Hepatocyte (in vitro differentiated cells): Measurements from ENCODE around the gene NAPA. TPM values are rescaled to one million over a fixed set of nuclear protein-coding genes. Genes with fewer than 3 reads are reported as not detected.

ENCODE experiments used
- DNase-seq: peaks from one replicate; pipeline ENCODE4 v3.0.0-alpha.2; 2016; ENCODE audit warnings: low spot score
- H2AFZ ChIP-seq: fragments of 200-600 bp; sonication (generic); 2 replicates; pipeline ENCODE4 v1.6.0; 2016; ENCODE audit warnings: antibody characterized with exemption, mild to moderate bottlenecking
- H3K27ac ChIP-seq: fragments of 200-600 bp; sonication (generic); 2 replicates; pipeline ENCODE4 v1.5.1; 2016; ENCODE audit warnings: mild to moderate bottlenecking
- H3K27me3 ChIP-seq: fragments of 200-600 bp; sonication (generic); 2 replicates; pipeline ENCODE4 v1.6.1; 2016
- H3K36me3 ChIP-seq: fragments of 200-600 bp; sonication (generic); replicated peaks from 2 replicates; pipeline ENCODE4 v1.5.1; 2016; ENCODE audit warnings: low read depth; ENCODE audit not compliant: insufficient read depth
- H3K4me1 ChIP-seq: fragments of 200-600 bp; sonication (generic); 2 replicates; pipeline ENCODE4 v1.5.1; 2016; ENCODE audit warnings: mild to moderate bottlenecking, moderate library complexity; ENCODE audit not compliant: insufficient read depth
- H3K4me2 ChIP-seq: fragments of 200-600 bp; sonication (generic); 2 replicates; pipeline ENCODE4 v1.6.0; 2016
- H3K4me3 ChIP-seq: fragments of 200-600 bp; sonication (generic); 2 replicates; pipeline ENCODE4 v1.5.1; 2016; ENCODE audit warnings: mild to moderate bottlenecking
- H3K79me2 ChIP-seq: fragments of 200-600 bp; sonication (generic); 2 replicates; pipeline ENCODE4 v1.6.0; 2017; ENCODE audit warnings: mild to moderate bottlenecking
- H3K9me2 ChIP-seq: fragments of 200-600 bp; sonication (generic); replicated peaks from 2 replicates; pipeline ENCODE4 v1.6.0; 2017; ENCODE audit warnings: mild to moderate bottlenecking; ENCODE audit not compliant: insufficient read depth
- H3K9me3 ChIP-seq: fragments of 200-600 bp; sonication (generic); 2 replicates; pipeline ENCODE4 v1.5.1; 2016; ENCODE audit warnings: low read depth, mild to moderate bottlenecking
- H4K20me1 ChIP-seq: fragments of 200-600 bp; sonication (generic); 2 replicates; pipeline ENCODE4 v1.6.0; 2016; ENCODE audit warnings: mild to moderate bottlenecking; ENCODE audit not compliant: insufficient read depth, poor library complexity, severe bottlenecking
- EZH2 ChIP-seq: fragments of 200-600 bp; sonication (generic); IDR thresholded peaks from 2 replicates; pipeline ENCODE4 v1.6.1; 2016; ENCODE audit warnings: antibody characterized with exemption, mild to moderate bottlenecking, borderline replicate concordance
- EZH2phosphoT487 ChIP-seq: fragments of 200-600 bp; sonication (generic); IDR thresholded peaks from one replicate; pipeline ENCODE4 v1.6.1; 2018; ENCODE audit warnings: antibody characterized with exemption, mild to moderate bottlenecking, low read depth, moderate library complexity; ENCODE audit not compliant: unreplicated experiment, severe bottlenecking
- WGBS: methylation state at CpG from one replicate; pipeline ENCODE4 v1.1.6; 2016; ENCODE audit warnings: low lambda C conversion rate; ENCODE audit errors: missing lambda C conversion rate; 5-methylcytosine and 5-hydroxymethylcytosine counted together
- polyA plus RNA-seq: library from polyadenylated mRNA; unstranded; fragments of >200 nt; fragmentation: Nextera tagmentation; extraction: Ambion mirVana; gene quantifications from 2 replicates; pipeline ENCODE4 v1.2.1, GENCODE V29; 2016
- total RNA-seq: library from RNA; depleted of rRNA; stranded (reverse); fragments of >200 nt; gene quantifications from 2 replicates; pipeline ENCODE4 v1.2.3, GENCODE V29; 2014
- TF ChIP-seq, protein P1 (sequence below): fragments of 200-600 bp; sonication (generic); IDR thresholded peaks from 2 replicates; pipeline ENCODE4 v1.5.1; 2016; ENCODE audit warnings: antibody characterized with exemption, mild to moderate bottlenecking; ENCODE audit not compliant: poor library complexity

The NAPA gene
- total and polyA plus RNA-seq, 2 experiments from 2014 or later: 106 to 192 TPM

DNA sequence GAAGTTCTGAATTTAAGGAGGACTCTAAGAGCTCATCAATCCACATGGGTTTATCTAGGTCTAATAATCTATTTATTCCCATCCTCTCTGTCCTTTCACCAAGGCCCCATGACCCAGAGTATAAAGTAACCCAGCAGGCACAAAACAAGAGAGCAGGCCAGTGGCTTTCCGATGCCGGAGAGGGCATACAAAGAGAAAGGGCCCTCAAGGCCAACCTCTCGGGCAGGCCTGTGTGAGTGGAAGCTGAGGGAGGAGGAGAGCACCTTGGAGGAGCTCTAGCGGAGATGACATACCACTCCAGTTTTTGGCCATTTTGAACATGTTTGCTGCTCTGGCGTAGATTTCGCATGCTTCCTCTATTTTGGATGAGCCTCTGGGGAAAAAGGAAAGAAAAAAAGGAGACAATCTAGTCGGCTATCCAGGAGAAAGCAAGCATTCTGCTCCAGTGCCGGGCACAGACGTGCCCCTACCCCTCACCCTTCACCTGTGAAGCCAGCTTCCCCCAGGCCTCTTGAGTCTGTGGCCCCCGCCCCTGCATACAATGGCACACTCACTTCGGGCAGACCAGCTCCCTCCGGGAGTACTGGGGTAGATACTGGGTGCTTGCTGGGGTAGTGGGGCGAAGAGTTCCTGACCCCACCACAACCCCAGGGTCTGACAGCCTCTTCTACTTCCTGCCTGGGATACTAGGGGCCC lies 11.6 kb downstream of the NAPA start:
- peaks cover 60% of the 10 kb centered on the region for H3K79me2 ChIP-seq
- no peaks in the 10 kb centered on the region for H3K27me3 ChIP-seq
- no peaks in the 10 kb centered on the region for H3K9me2 ChIP-seq
- no peak for DNase-seq
- no peaks in the 10 kb centered on the region for H3K9me3 ChIP-seq
- 94% methylated on average over 13 of the region's 13 CpGs for WGBS
- no peak overlapping the region for H2AFZ ChIP-seq
- H3K4me3 ChIP-seq: no peak overlapping the region
- TF ChIP-seq EZH2phosphoT487 (no peak), EZH2 (no peak)
- TF ChIP-seq, protein P1, sequence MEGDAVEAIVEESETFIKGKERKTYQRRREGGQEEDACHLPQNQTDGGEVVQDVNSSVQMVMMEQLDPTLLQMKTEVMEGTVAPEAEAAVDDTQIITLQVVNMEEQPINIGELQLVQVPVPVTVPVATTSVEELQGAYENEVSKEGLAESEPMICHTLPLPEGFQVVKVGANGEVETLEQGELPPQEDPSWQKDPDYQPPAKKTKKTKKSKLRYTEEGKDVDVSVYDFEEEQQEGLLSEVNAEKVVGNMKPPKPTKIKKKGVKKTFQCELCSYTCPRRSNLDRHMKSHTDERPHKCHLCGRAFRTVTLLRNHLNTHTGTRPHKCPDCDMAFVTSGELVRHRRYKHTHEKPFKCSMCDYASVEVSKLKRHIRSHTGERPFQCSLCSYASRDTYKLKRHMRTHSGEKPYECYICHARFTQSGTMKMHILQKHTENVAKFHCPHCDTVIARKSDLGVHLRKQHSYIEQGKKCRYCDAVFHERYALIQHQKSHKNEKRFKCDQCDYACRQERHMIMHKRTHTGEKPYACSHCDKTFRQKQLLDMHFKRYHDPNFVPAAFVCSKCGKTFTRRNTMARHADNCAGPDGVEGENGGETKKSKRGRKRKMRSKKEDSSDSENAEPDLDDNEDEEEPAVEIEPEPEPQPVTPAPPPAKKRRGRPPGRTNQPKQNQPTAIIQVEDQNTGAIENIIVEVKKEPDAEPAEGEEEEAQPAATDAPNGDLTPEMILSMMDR: no peak
- H4K20me1 ChIP-seq: peaks cover 57% of the 10 kb centered on the region
- peak overlapping the region; percentile 48 for H3K27ac ChIP-seq
- H3K36me3 ChIP-seq: no peaks in the 10 kb centered on the region
- H3K4me1 ChIP-seq: peaks cover 10% of the 10 kb centered on the region
- H3K4me2 ChIP-seq: no peak overlapping the region

DNA sequence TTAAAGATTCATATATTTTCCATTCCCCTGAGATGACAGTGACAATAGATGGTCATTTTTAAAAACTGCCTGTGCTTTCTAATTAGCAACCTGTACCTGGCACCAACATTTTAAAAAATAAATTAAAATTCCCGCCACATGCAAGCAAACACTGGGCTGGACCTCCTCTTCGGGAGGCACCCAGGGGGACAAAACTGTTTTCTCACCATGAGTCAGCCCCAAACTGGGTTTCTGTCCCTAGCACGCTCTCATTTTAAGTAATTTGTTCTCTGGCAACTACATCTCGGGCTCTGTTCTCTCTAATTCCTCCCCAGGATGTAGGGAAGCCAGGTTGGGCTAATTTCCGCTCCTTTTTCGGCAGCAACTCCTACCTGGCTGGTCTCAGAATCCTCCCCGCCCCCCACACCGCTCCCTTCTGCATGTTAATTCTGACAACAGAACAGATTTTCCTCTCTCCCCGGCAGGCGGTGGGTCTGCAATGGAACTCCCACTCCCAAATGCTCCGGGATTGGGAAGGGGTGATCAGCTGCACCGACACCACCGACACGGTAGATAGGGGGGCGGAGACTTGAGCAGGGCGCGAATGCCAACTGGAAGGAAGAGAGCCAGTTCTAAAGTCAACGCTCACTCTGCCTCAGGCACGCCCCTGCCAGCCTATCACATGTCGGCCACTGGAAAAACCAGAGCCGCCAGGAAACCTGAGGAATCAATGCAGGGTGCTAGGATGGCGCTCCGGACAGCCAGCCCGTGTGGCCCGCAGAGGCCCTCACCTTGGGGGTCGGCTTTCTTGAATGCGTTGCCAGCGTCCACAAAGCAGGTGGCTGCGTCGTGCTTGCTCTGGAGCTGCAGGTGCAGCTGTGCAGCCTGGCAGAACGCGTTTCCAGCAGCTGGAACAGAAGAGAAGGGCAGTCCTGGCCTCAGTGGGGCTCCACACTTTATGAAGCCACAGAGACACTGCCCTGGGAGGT lies 14.7 kb downstream of the NAPA start:
- TF ChIP-seq EZH2phosphoT487 (no peak), EZH2 (no peak)
- TF ChIP-seq, protein P1: no peak
- no peak overlapping the region for H2AFZ ChIP-seq
- H3K9me3 ChIP-seq: no peaks in the 10 kb centered on the region
- DNase-seq: no peak
- H3K4me1 ChIP-seq: no peaks in the 10 kb centered on the region
- H3K4me3 ChIP-seq: no peak overlapping the region
- 95% methylated on average over 32 of the region's 32 CpGs for WGBS
- H3K4me2 ChIP-seq: no peak overlapping the region
- no peaks in the 10 kb centered on the region for H3K9me2 ChIP-seq
- H3K79me2 ChIP-seq: peaks cover 31% of the 10 kb centered on the region
- H3K27ac ChIP-seq: no peak overlapping the region
- H4K20me1 ChIP-seq: peaks cover 36% of the 10 kb centered on the region
- H3K27me3 ChIP-seq: no peaks in the 10 kb centered on the region
- H3K36me3 ChIP-seq: no peaks in the 10 kb centered on the region

DNA sequence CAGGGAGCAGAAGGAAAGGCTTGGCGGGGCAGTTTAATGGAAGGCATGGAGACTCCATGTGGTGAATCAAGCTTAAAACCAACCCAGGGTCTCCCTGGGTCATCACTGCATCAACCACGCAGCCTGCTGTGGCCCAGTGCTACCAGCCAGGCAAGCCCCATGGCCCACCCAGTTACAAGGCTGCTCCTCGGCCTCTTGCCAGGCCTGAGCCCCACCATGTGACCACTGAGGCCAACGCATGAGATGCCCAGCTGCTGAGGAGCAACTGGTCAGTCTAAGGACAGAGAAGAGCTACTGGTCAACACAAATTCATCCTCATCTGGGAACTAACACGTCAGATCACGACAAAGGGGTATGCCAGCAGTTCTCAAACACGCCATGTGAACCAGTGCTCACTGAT lies 15.5 kb downstream of the NAPA start:
- no peak for DNase-seq
- no peaks in the 10 kb centered on the region for H3K36me3 ChIP-seq
- no peaks in the 10 kb centered on the region for H3K9me3 ChIP-seq
- no peak overlapping the region for H3K4me2 ChIP-seq
- H3K27ac ChIP-seq: no peak overlapping the region
- H3K79me2 ChIP-seq: peaks cover 24% of the 10 kb centered on the region
- no peak overlapping the region for H2AFZ ChIP-seq
- no peaks in the 10 kb centered on the region for H3K27me3 ChIP-seq
- H3K4me1 ChIP-seq: no peaks in the 10 kb centered on the region
- WGBS: 95% methylated on average over 7 of the region's 7 CpGs
- H4K20me1 ChIP-seq: peaks cover 29% of the 10 kb centered on the region
- no peaks in the 10 kb centered on the region for H3K9me2 ChIP-seq
- TF ChIP-seq, protein P1: no peak
- H3K4me3 ChIP-seq: no peak overlapping the region
